MM.1S (cell line): Measurements from ENCODE around the gene PROX1.

ENCODE experiments used
- DNase-seq: peaks from one replicate; pipeline ENCODE4 v3.0.0-alpha.2; 2015
- H2AFZ ChIP-seq: fragments of 300-600 bp; sonication (generic); 2 replicates; pipeline ENCODE4 v1.6.0; 2016; ENCODE audit warnings: antibody characterized with exemption, low read length
- H3F3A ChIP-seq: fragments of 300-600 bp; sonication (generic); 2 replicates; pipeline ENCODE4 v1.6.1; 2016; ENCODE audit warnings: mild to moderate bottlenecking, antibody characterized with exemption, low read length, moderate library complexity, mixed read lengths; ENCODE audit not compliant: insufficient read depth
- H3K27ac ChIP-seq: fragments of 300-600 bp; sonication (generic); 2 replicates; pipeline ENCODE4 v1.5.1; 2016; ENCODE audit warnings: mild to moderate bottlenecking, low read length
- H3K27me3 ChIP-seq: fragments of 300-600 bp; sonication (generic); replicated peaks from 2 replicates; pipeline ENCODE4 v1.6.0; 2016; ENCODE audit warnings: low read length; ENCODE audit not compliant: insufficient read depth
- H3K36me3 ChIP-seq: fragments of 300-600 bp; sonication (generic); replicated peaks from 2 replicates; pipeline ENCODE4 v1.6.1; 2016; ENCODE audit warnings: mild to moderate bottlenecking, low read length, mixed read lengths; ENCODE audit not compliant: insufficient read depth
- H3K4me1 ChIP-seq: fragments of 300-600 bp; sonication (generic); 2 replicates; pipeline ENCODE4 v1.6.1; 2016; ENCODE audit warnings: low read length, mixed read lengths
- H3K4me2 ChIP-seq: fragments of 300-600 bp; sonication (generic); 2 replicates; pipeline ENCODE4 v1.6.0; 2016; ENCODE audit warnings: low read depth, low read length
- H3K4me3 ChIP-seq: fragments of 300-600 bp; sonication (generic); 2 replicates; pipeline ENCODE4 v1.5.1; 2016; ENCODE audit warnings: low read length, mixed read lengths
- H3K79me2 ChIP-seq: fragments of 300-600 bp; sonication (generic); 2 replicates; pipeline ENCODE4 v1.6.1; 2016; ENCODE audit warnings: mixed run types, low read length, mixed read lengths
- H3K9ac ChIP-seq: fragments of 300-600 bp; sonication (generic); 2 replicates; pipeline ENCODE4 v1.6.1; 2016; ENCODE audit warnings: low read length, mixed read lengths
- H3K9me2 ChIP-seq: fragments of 300-600 bp; sonication (generic); replicated peaks from 2 replicates; pipeline ENCODE4 v1.6.1; 2016; ENCODE audit warnings: mild to moderate bottlenecking, low read length, mixed read lengths; ENCODE audit not compliant: insufficient read depth
- H3K9me3 ChIP-seq: fragments of 300-600 bp; sonication (generic); replicated peaks from 2 replicates; pipeline ENCODE4 v1.6.1; 2016; ENCODE audit warnings: mild to moderate bottlenecking, low read length, mixed read lengths; ENCODE audit not compliant: insufficient read depth
- H4K20me1 ChIP-seq: fragments of 300-600 bp; sonication (generic); 2 replicates; pipeline ENCODE4 v1.6.1; 2016; ENCODE audit warnings: mild to moderate bottlenecking, low read length, moderate library complexity, mixed read lengths; ENCODE audit not compliant: insufficient read depth
- EZH2 ChIP-seq: fragments of 300-600 bp; sonication (generic); optimal IDR thresholded peaks from 2 replicates; pipeline ENCODE3; 2017; ENCODE audit warnings: low read depth, mild to moderate bottlenecking, antibody characterized with exemption, low read length, mixed read lengths
- EZH2phosphoT487 ChIP-seq: fragments of 300-600 bp; sonication (generic); IDR thresholded peaks from 2 replicates; pipeline ENCODE4 v1.6.1; 2018; ENCODE audit warnings: antibody characterized with exemption, low read length
- TF ChIP-seq, protein P1 (sequence below): fragments of 300-600 bp; sonication (generic); IDR thresholded peaks from 2 replicates; pipeline ENCODE4 v1.5.1; 2016; ENCODE audit warnings: antibody characterized with exemption, low read length, mixed read lengths

Gene PROX1

DNA sequence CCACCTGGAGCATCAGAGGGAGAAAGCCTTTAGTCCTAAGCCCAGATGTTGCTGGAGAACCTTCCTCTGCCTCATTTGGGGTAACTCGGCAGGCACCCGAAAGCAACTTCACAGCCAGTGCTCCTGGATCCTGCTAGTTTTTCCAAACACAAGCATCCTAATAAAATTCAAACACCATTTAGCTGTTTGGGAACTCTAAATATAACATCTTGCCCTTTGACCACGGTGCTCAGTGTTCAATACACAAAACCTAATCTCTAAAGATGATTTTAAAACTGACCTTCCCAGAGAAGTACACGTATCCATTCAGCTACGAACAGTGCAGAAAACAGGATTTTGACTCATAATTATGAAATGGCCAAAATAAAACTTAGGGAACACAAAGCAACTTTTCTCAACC is 40.3 kb downstream of the PROX1 start:
- H3K9me3 ChIP-seq = no peaks in the 10 kb centered on the region
- no peaks in the 10 kb centered on the region for H3K9me2 ChIP-seq
- no peaks in the 10 kb centered on the region for H3K27me3 ChIP-seq
- no peaks in the 10 kb centered on the region for H3F3A ChIP-seq
- H3K27ac ChIP-seq = no peak overlapping the region
- H3K4me2 ChIP-seq = no peak overlapping the region
- TF ChIP-seq EZH2phosphoT487 = no peak
- TF ChIP-seq, protein P1, sequence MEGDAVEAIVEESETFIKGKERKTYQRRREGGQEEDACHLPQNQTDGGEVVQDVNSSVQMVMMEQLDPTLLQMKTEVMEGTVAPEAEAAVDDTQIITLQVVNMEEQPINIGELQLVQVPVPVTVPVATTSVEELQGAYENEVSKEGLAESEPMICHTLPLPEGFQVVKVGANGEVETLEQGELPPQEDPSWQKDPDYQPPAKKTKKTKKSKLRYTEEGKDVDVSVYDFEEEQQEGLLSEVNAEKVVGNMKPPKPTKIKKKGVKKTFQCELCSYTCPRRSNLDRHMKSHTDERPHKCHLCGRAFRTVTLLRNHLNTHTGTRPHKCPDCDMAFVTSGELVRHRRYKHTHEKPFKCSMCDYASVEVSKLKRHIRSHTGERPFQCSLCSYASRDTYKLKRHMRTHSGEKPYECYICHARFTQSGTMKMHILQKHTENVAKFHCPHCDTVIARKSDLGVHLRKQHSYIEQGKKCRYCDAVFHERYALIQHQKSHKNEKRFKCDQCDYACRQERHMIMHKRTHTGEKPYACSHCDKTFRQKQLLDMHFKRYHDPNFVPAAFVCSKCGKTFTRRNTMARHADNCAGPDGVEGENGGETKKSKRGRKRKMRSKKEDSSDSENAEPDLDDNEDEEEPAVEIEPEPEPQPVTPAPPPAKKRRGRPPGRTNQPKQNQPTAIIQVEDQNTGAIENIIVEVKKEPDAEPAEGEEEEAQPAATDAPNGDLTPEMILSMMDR = no peak
- TF ChIP-seq EZH2 = no peak
- no peak for DNase-seq
- no peak overlapping the region for H3K4me3 ChIP-seq
- no peak overlapping the region for H2AFZ ChIP-seq
- H3K36me3 ChIP-seq = no peaks in the 10 kb centered on the region
- H4K20me1 ChIP-seq = no peaks in the 10 kb centered on the region
- H3K9ac ChIP-seq = no peak overlapping the region
- no peaks in the 10 kb centered on the region for H3K79me2 ChIP-seq
- no peaks in the 10 kb centered on the region for H3K4me1 ChIP-seq

DNA sequence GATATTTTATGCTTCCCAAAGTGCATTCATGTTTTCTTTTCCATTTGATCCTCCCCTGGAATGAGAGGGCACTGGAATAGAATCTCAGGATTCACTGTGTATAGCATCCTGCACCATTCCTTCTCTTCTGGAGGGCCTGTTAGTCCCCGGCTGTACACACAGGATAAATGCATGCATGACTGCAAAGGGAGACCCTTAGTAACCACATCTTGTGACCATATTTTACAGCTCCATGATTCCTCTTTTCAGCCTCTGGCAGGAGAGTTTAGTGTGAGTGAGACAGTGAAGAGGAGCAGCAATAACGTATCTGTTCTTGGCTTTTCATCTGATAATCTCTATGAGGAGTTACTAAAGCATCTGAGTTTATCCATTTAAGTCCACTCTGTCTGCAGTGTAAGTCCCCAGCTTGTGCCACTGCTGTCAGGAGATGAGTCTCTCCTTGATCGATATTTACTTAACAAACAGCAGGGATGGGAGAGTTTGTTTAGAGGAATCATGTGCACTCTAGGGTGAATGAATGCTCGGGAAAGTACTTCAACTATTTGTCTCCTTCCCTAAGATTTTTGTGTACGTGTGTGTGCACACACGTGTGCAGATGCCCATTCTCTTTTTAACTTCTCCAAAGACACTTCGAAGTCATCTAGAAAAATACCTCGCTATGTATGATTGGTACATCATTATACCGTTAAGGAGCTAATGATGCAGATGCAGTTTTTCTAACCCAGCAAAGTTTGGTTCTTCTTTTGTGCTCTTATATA is 41.1 kb downstream of the PROX1 start:
- Histone ChIP-seq H3F3A (no peaks in the 10 kb centered on the region), H3K9ac (no peak overlapping the region), H3K4me3 (no peak overlapping the region), H3K27ac (no peak overlapping the region), H2AFZ (no peak overlapping the region), H3K9me3 (no peaks in the 10 kb centered on the region), H3K4me1 (no peaks in the 10 kb centered on the region), H3K79me2 (no peaks in the 10 kb centered on the region), H4K20me1 (no peaks in the 10 kb centered on the region), H3K4me2 (no peak overlapping the region), H3K36me3 (no peaks in the 10 kb centered on the region), H3K27me3 (no peaks in the 10 kb centered on the region), H3K9me2 (no peaks in the 10 kb centered on the region)
- TF ChIP-seq, protein P1 = no peak
- TF ChIP-seq EZH2phosphoT487 (no peak), EZH2 (no peak)
- no peak for DNase-seq

DNA sequence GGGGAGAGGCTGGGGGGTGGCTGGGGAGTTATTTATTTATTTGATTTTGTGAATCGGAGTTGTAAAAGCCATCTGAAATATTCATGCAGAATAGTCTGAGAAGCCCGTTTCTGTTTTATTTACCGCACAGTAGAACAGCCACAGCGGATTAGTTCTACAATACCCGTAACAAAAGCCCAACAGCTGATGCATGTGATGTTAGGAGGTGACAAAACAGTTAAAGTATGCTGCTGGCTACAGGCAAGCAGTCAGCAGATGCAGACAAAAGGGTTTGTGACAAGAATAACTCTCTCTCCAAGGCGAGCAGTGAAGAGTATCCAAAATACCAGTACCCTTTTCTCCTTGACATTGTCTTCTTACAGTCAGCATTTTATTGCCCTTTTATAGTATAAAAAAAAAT is 42.0 kb downstream of the PROX1 start:
- no peak overlapping the region for H3K9ac ChIP-seq

More for the DNA sequence above, 42.0 kb downstream of the PROX1 start:
- Histone ChIP-seq H4K20me1 (no peaks in the 10 kb centered on the region), H2AFZ (no peak overlapping the region), H3K9me2 (no peaks in the 10 kb centered on the region), H3K79me2 (no peaks in the 10 kb centered on the region), H3K4me3 (no peak overlapping the region), H3K4me2 (no peak overlapping the region), H3K36me3 (no peaks in the 10 kb centered on the region), H3K9me3 (no peaks in the 10 kb centered on the region), H3F3A (no peaks in the 10 kb centered on the region), H3K4me1 (no peaks in the 10 kb centered on the region), H3K27ac (no peak overlapping the region), H3K27me3 (no peaks in the 10 kb centered on the region)
- DNase-seq = no peak
- TF ChIP-seq, protein P1 = no peak
- no peak for TF ChIP-seq EZH2phosphoT487
- TF ChIP-seq EZH2 = no peak
